ENCODE data around the gene MRLN.
"Not testable (repeated sequence)": the region's sequence is repeated elsewhere in the genome, so short reads cannot be mapped to it uniquely, and the experiment has no call there.

Gene MRLN

GRCh38 chr10:59744762-59745161 is 8.5 kb downstream of the MRLN start:
- not testable (repeated sequence) for DNase-seq

GRCh38 chr10:59744156-59744555 is 9.1 kb downstream of the MRLN start:
- not testable (repeated sequence) for DNase-seq

- DNase-seq, result no peak
Observed at GRCh38 chr10:59741583-59741982, 11.7 kb downstream of the MRLN start.

GRCh38 chr10:59741048-59741447 is 12.2 kb downstream of the MRLN start:
- DNase-seq, result no peak

GRCh38 chr10:59736749-59737148 is 16.5 kb downstream of the MRLN start:
- DNase-seq, result no peak

- no peak for DNase-seq
Observed at GRCh38 chr10:59735296-59735695, 18.0 kb downstream of the MRLN start.

GRCh38 chr10:59734014-59734462 is 19.2 kb downstream of the MRLN start:
- DNase-seq, result no peak

- DNase-seq, result not testable (repeated sequence)
Observed at GRCh38 chr10:59733321-59734013, 19.8 kb downstream of the MRLN start.

- DNase-seq, result not testable (repeated sequence)
Observed at GRCh38 chr10:59732849-59733248, 20.4 kb downstream of the MRLN start.

- not testable (repeated sequence) for DNase-seq
Observed at GRCh38 chr10:59729167-59729566, 24.1 kb downstream of the MRLN start.

GRCh38 chr10:59724098-59724938 is 28.9 kb downstream of the MRLN start:
- DNase-seq, result no peak

- no peak for DNase-seq
Observed at GRCh38 chr10:59720377-59720776, 32.9 kb downstream of the MRLN start.

GRCh38 chr10:59719374-59719773 is 33.9 kb downstream of the MRLN start:
- no peak for DNase-seq

- no peak for DNase-seq
Observed at GRCh38 chr10:59718257-59718656, 35.0 kb downstream of the MRLN start.

- DNase-seq, result no peak
Observed at GRCh38 chr10:59713196-59713821, 39.9 kb downstream of the MRLN start.

GRCh38 chr10:59711871-59712494 is 41.3 kb downstream of the MRLN start:
- DNase-seq, result no peak

- DNase-seq, result peak; percentile 45 to 52
Observed at GRCh38 chr10:59709395-59710125, 43.7 kb downstream of the MRLN start, which contains the start of gene SLC16A9. Gene SLC16A9 (minus strand): TSS chr10:59709850. CDS start chr10:59684291, 25,559 bp downstream.

GRCh38 chr10:59708816-59709394 is 44.4 kb downstream of the MRLN start:
- no peak for DNase-seq

- DNase-seq, result no peak
Observed at GRCh38 chr10:59706851-59707797, 46.1 kb downstream of the MRLN start.

- DNase-seq, result no peak
Observed at GRCh38 chr10:59705931-59706330, 47.3 kb downstream of the MRLN start.

- DNase-seq, result no peak
Observed at GRCh38 chr10:59704630-59705029, 48.6 kb downstream of the MRLN start.

Data from hippocampal formation (tissue), 2 donors.